H9 (cell line): ENCODE results near the gene CALHM5. TPM values are rescaled to one million over a fixed set of nuclear protein-coding genes. Genes with fewer than 3 reads are reported as not detected.

Source experiments
- DNase-seq: peaks from one replicate; pipeline ENCODE4 v3.0.0-alpha.2; 2017
- H2AFZ ChIP-seq: one replicate; pipeline ENCODE4 v1.6.1; 2013; ENCODE audit warnings: mild to moderate bottlenecking, low read length, control low read depth, moderate library complexity
- H2AK5ac ChIP-seq: 2 replicates; pipeline ENCODE4 v1.6.1; 2013; ENCODE audit warnings: low read length, control low read depth, mixed read lengths; ENCODE audit not compliant: insufficient read length
- H2BK120ac ChIP-seq: one replicate; pipeline ENCODE4 v1.6.1; 2013; ENCODE audit warnings: low read depth, mild to moderate bottlenecking, low read length, control low read depth, inconsistent platforms; ENCODE audit not compliant: poor library complexity, severe bottlenecking
- H2BK12ac ChIP-seq: 2 replicates; pipeline ENCODE4 v1.6.1; 2013; ENCODE audit warnings: low read length, control low read depth, mixed read lengths, low read depth; ENCODE audit not compliant: insufficient read length
- H2BK15ac ChIP-seq: 2 replicates; pipeline ENCODE4 v1.6.1; 2013; ENCODE audit warnings: low read depth, low read length, control low read depth
- H2BK20ac ChIP-seq: one replicate; pipeline ENCODE4 v1.6.1; 2013; ENCODE audit warnings: low read depth, mild to moderate bottlenecking, low read length, control low read depth, inconsistent platforms; ENCODE audit not compliant: poor library complexity, severe bottlenecking
- H2BK5ac ChIP-seq: 2 replicates; pipeline ENCODE4 v1.6.1; 2013; ENCODE audit warnings: low read length, control low read depth, mixed read lengths; ENCODE audit not compliant: insufficient read length
- H3K14ac ChIP-seq: 2 replicates; pipeline ENCODE4 v1.6.1; 2013; ENCODE audit warnings: low read length, control low read depth; ENCODE audit not compliant: insufficient read depth
- H3K18ac ChIP-seq: 2 replicates; pipeline ENCODE4 v1.6.1; 2013; ENCODE audit warnings: low read depth, mild to moderate bottlenecking, mixed read lengths, low read length, control low read depth; ENCODE audit not compliant: insufficient read length
- H3K23ac ChIP-seq: 2 replicates; pipeline ENCODE4 v1.6.1; 2013; ENCODE audit warnings: low read length, control low read depth, mixed read lengths, low read depth; ENCODE audit not compliant: insufficient read length
- H3K23me2 ChIP-seq: 2 replicates; pipeline ENCODE4 v1.6.1; 2013; ENCODE audit warnings: low read depth, mild to moderate bottlenecking, mixed read lengths, low read length, control low read depth; ENCODE audit not compliant: insufficient read length, poor library complexity, severe bottlenecking
- H3K27ac ChIP-seq: 2 replicates; pipeline ENCODE4 v1.5.1; 2013; ENCODE audit warnings: low read length, control low read depth, mixed read lengths, low read depth; ENCODE audit not compliant: insufficient read length
- H3K27me3 ChIP-seq: 2 replicates; pipeline ENCODE4 v1.6.1; 2013; ENCODE audit warnings: low read length, control low read depth, inconsistent platforms; ENCODE audit not compliant: insufficient read depth
- H3K4ac ChIP-seq: 2 replicates; pipeline ENCODE4 v1.6.1; 2013; ENCODE audit warnings: low read depth, mild to moderate bottlenecking, control low read depth, inconsistent platforms, low read length, moderate library complexity
- H3K4me1 ChIP-seq: 2 replicates; pipeline ENCODE4 v1.6.1; 2013; ENCODE audit warnings: low read length, control low read depth, inconsistent platforms; ENCODE audit not compliant: insufficient read depth
- H3K4me2 ChIP-seq: 2 replicates; pipeline ENCODE4 v1.6.1; 2013; ENCODE audit warnings: low read length, control low read depth, mixed read lengths; ENCODE audit not compliant: insufficient read length, insufficient read depth
- H3K56ac ChIP-seq: 2 replicates; pipeline ENCODE4 v1.6.1; 2013; ENCODE audit warnings: low read depth, mild to moderate bottlenecking, mixed read lengths, low read length, control low read depth; ENCODE audit not compliant: insufficient read length
- H3K79me1 ChIP-seq: 2 replicates; pipeline ENCODE4 v1.6.1; 2013; ENCODE audit warnings: low read depth, mild to moderate bottlenecking, moderate library complexity, low read length, control low read depth, inconsistent platforms; ENCODE audit not compliant: insufficient read depth, poor library complexity, severe bottlenecking
- H3K79me2 ChIP-seq: 2 replicates; pipeline ENCODE4 v1.6.1; 2013; ENCODE audit warnings: low read length, control low read depth, inconsistent platforms; ENCODE audit not compliant: insufficient read depth
- H3K9ac ChIP-seq: 2 replicates; pipeline ENCODE4 v1.6.1; 2013; ENCODE audit warnings: low read length, control low read depth, mixed read lengths; ENCODE audit not compliant: insufficient read length; ENCODE audit errors: extremely low read depth
- H3K9me3 ChIP-seq: one replicate; pipeline ENCODE4 v1.6.1; 2013; ENCODE audit warnings: low read depth, low read length, inconsistent platforms; ENCODE audit not compliant: control insufficient read depth
- H3T11ph ChIP-seq: one replicate; pipeline ENCODE4 v1.6.1; 2013; ENCODE audit warnings: mild to moderate bottlenecking, low read length, control low read depth, inconsistent platforms
- H4K20me1 ChIP-seq: one replicate; pipeline ENCODE4 v1.6.1; 2013; ENCODE audit not compliant: control insufficient read depth, insufficient read length, insufficient read depth
- H4K5ac ChIP-seq: 2 replicates; pipeline ENCODE4 v1.6.1; 2013; ENCODE audit warnings: low read depth, mild to moderate bottlenecking, mixed read lengths, low read length, control low read depth; ENCODE audit not compliant: insufficient read length
- H4K8ac ChIP-seq: replicated peaks from 2 replicates; pipeline ENCODE4 v1.6.1; 2013; ENCODE audit warnings: low read length, control low read depth, mixed read lengths, low read depth; ENCODE audit not compliant: insufficient read length
- H4K91ac ChIP-seq: 2 replicates; pipeline ENCODE4 v1.6.1; 2013; ENCODE audit warnings: low read depth, mild to moderate bottlenecking, moderate library complexity, mixed read lengths, low read length, control low read depth; ENCODE audit not compliant: insufficient read length
- H3K27ac Mint-ChIP-seq, 3 experiments: 2 replicates in 2 of 3; 3 replicates in 1 of 3; pipeline ENCODE4 v1.8.0; 2020 to 2021; ENCODE audit warnings: mixed read lengths in 3 of 3, mild to moderate bottlenecking in 1 of 3, moderate library complexity in 1 of 3
- H3K27me3 Mint-ChIP-seq: 2 replicates; pipeline ENCODE4 v1.8.0; 2021; ENCODE audit warnings: low read depth, mild to moderate bottlenecking, moderate library complexity, mixed read lengths
- H3K36me3 Mint-ChIP-seq, 3 experiments: 2 replicates in 2 of 3; 3 replicates in 1 of 3; pipeline ENCODE4 v1.8.0; 2020 to 2021; ENCODE audit warnings: low read depth in 3 of 3, mixed read lengths in 3 of 3; ENCODE audit not compliant: insufficient read depth in 1 of 3
- H3K4me1 Mint-ChIP-seq, 2 experiments: 2 replicates each; pipeline ENCODE4 v1.8.0; 2020; ENCODE audit warnings: mixed read lengths in 2 of 2
- H3K4me3 Mint-ChIP-seq, 2 experiments: 2 replicates in 1 of 2; 3 replicates in 1 of 2; pipeline ENCODE4 v1.8.0; 2020 to 2021; ENCODE audit warnings: mild to moderate bottlenecking in 2 of 2, mixed read lengths in 2 of 2, moderate library complexity in 1 of 2
- H3K9me3 Mint-ChIP-seq, 2 experiments: 2 replicates in 1 of 2; 3 replicates in 1 of 2; pipeline ENCODE4 v1.8.0; 2020; ENCODE audit warnings: mild to moderate bottlenecking in 2 of 2, mixed read lengths in 2 of 2, moderate library complexity in 1 of 2
- CTCF ChIP-seq: fragments of 200-600 bp; sonication (generic); conservative IDR thresholded peaks from 3 replicates; pipeline ENCODE4 v1.8.0; 2021; ENCODE audit warnings: antibody characterized with exemption, mild to moderate bottlenecking
- total RNA-seq: library from RNA; stranded (reverse); gene quantifications from 2 replicates; pipeline ENCODE4 v1.2.1, GENCODE V29; 2021

CALHM5 gene
- total RNA-seq, 1 experiment from 2014 or later: 0.09 TPM

GRCh38 chr6:116515141-116515540 is 3.7 kb downstream of the CALHM5 start:
- no peak overlapping the region for H3K56ac ChIP-seq
- no peak overlapping the region for H3K14ac ChIP-seq
- no peaks in the 10 kb centered on the region for H3K9me3 ChIP-seq
- no peaks in the 10 kb centered on the region for H3K23me2 ChIP-seq
- H3K27ac Mint-ChIP-seq: no peak overlapping the region
- H3K18ac ChIP-seq: no peak overlapping the region
- H3K79me1 ChIP-seq: no peaks in the 10 kb centered on the region
- peaks cover 4% of the 10 kb centered on the region; the same call in 1 of the 2 replicates for H3K4me1 ChIP-seq
- no peak overlapping the region for H3K4me2 ChIP-seq
- no peak overlapping the region for H3K9ac ChIP-seq
- H2BK5ac ChIP-seq: no peak overlapping the region
- no peak overlapping the region for H2AK5ac ChIP-seq
- no peak for TF ChIP-seq CTCF
- H3K9me3 Mint-ChIP-seq: no peaks in the 10 kb centered on the region
- no peaks in the 10 kb centered on the region for H3K36me3 Mint-ChIP-seq
- peaks cover 11 to 18% of the 10 kb centered on the region in 2 experiments for H3K4me1 Mint-ChIP-seq
- H3K4ac ChIP-seq: no peak overlapping the region
- no peak overlapping the region for H2BK120ac ChIP-seq
- no peak for DNase-seq
- no peak overlapping the region for H2AFZ ChIP-seq
- no peak overlapping the region for H4K5ac ChIP-seq
- no peak overlapping the region for H4K91ac ChIP-seq
- H4K20me1 ChIP-seq: no peaks in the 10 kb centered on the region
- H4K8ac ChIP-seq: no peak overlapping the region
- no peak overlapping the region for H3K4me3 Mint-ChIP-seq
- no peaks in the 10 kb centered on the region for H3K79me2 ChIP-seq
- H3K23ac ChIP-seq: no peak overlapping the region
- no peak overlapping the region for H3K27ac ChIP-seq
- no peak overlapping the region for H3T11ph ChIP-seq
- no peak overlapping the region for H2BK12ac ChIP-seq
- no peaks in the 10 kb centered on the region for H3K27me3 ChIP-seq
- no peaks in the 10 kb centered on the region; the same call in 1 of the 2 replicates for H3K27me3 Mint-ChIP-seq
- no peak overlapping the region for H2BK20ac ChIP-seq
- no peak overlapping the region for H2BK15ac ChIP-seq
